DMS153 (cell line): ENCODE data around the gene EYS.

ENCODE experiments used
- DNase-seq: peaks from one replicate; lab custom pipeline; 2025; lab: John Stamatoyannopoulos, UW

EYS gene

DNA sequence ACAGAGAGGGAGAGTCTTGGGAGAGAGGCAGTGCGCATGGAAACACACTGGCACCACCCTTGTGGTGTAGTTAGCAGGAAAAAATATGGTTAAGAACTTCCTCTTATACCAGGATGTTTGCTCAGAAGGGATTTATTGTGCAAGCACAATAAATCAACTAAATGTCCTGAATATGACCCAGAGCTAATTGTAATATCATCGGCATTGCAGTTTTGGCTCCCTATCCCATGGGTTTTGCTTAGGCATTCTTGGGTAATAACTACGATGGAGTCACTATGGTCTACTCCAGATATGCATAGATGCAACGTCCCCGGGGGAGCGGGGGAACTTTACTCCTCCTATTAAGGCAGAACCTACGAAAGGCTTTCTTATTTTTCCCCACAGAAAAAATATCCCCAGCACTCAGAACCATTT is 751.6 kb downstream of the EYS start:
- DNase-seq, result peak; percentile 18

DNA sequence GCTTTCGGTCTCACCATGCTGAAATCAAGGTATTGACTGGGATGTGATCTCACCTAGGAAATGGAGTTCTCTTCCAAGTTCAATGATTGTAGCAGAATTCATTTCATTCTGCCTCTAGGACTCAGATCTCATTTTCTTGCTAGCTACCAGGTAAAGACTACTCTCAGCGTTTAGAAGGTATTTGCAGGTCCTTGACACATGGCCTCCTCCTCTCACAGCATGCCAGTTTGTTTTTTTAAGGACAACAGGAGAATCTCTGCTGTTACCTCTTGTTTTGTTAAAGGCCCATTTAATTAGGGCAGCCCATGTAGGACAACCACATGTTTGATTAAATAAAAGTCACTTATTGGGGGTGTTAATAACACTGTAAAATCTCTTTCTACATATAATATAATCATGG is 757.8 kb downstream of the EYS start:
- DNase-seq, result no peak

DNA sequence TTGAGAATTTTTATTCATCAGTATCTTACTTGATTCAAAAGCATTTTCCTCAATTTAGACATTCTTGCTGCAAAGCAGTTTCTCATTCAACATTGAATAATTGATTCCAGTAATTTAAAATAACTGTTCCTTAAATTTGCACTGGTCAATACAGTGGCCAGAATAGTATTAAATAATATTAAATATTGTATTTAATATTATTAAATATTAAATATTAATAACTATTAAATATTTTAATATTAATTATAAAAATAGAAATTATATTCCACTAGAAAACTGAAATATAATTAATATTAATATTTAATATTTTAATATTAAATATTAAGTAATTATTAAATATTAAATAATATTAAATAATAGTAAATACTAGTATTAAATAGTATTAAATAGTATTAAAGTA is 758.8 kb downstream of the EYS start:
- DNase-seq, result no peak

- no peak for DNase-seq
Observed at GRCh38 chr6:64945450-64945849, 761.6 kb downstream of the EYS start.

DNA sequence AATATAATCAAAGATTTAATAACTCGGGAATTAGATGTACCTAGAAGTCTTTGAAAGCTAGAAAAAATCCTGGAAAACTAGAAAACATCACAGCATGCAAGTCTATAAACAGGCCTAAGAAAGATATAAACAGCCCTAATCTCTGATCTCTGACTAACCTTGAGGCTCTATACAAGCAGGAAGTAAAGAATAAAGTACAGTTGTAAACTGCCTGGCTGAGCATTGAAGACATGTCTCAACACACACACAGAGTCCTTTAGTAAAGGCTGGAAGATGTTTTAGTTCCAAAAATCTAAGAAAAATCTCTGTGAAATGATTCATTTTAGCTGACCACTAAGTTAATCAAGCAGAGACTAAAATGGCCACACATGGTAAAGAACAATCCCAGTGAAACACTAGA is 774.5 kb downstream of the EYS start:
- no peak for DNase-seq

DNA sequence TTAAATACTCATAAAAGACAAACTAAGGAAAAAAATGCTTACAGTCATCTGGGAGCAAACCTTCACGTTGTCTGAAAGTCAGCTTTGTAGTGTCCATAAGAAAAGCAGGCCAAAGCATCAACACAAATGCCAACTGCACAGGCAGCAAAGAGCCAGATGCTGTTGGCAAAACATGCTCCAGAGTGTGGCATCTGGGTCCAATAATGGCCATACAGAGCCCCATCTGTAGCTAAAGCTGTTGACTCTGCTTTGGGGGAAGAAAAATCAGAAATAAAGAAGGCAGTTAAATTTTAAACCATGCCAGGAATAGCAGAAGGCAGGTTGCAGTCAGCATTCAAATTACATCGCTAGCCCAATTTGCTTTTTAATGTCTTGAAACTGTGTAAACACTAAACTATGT is 776.3 kb downstream of the EYS start:
- no peak for DNase-seq

- no peak for DNase-seq
Observed at GRCh38 chr6:64926051-64926450, 781.0 kb downstream of the EYS start.

DNA sequence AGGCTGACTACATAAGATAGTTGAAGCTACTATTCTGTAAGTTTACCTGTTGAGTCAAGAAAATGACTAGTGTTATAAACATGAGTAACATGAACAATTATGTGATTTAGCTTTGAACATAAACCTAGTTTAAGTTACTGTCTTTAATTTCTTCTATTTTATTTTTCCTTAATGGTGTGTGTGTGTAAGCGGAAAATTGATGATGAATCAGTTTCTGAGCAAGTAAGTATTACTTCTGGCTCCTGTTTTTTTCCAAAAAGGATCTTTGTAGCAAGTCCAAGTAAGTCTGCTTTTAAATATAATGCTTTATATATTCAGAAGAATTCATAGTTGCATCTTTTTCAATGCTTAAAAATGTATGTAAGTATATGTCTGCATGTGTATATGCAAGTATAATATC is 786.8 kb downstream of the EYS start:
- DNase-seq, result no peak

DNA sequence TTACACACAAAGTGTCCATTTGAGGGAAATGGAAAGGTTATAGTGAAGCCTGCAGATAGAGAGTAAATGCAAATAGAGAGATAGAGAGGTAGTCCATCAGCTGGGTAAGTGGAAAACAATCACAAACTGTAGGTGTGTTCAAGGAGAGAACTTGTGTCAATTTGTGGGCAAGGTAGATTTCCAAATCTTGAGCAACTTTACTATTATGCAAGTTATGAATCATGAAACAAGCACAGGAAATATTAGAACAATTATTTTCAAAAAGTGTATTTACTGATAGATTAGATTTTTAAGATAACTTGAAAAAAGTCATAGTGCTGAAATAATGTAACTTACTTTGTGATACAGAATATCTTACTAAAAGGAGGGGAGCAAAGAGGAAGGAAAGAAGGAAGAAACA is 792.9 kb downstream of the EYS start:
- DNase-seq, result no peak

GRCh38 chr6:64912966-64913365 is 794.1 kb downstream of the EYS start:
- no peak for DNase-seq

GRCh38 chr6:64908104-64908503 is 798.9 kb downstream of the EYS start:
- DNase-seq, result no peak

- no peak for DNase-seq
Observed at GRCh38 chr6:64904616-64905015, 802.4 kb downstream of the EYS start.

- DNase-seq, result no peak
Observed at GRCh38 chr6:64902596-64902995, 804.4 kb downstream of the EYS start.

- no peak for DNase-seq
Observed at GRCh38 chr6:64896939-64897338, 810.1 kb downstream of the EYS start.

- DNase-seq, result no peak
Observed at GRCh38 chr6:64895945-64896344, 811.1 kb downstream of the EYS start.

DNA sequence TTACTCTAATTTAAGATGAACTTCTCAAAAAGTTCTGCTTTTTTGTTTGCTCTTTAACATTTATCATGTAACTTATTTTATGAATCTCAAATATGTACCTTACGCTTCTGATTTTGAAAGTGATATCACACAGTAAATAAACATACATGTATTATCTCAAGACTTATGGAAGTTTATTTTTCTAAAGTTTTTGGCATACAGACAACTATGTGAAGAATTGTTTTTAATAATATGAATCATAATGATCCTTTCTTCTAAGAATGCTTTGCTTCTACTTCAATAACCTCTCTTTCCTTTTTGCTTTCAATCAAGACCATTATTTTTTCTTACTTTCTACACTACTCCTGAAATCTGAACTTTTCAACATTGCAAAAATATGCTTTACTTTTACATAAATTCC is 816.4 kb downstream of the EYS start:
- DNase-seq, result no peak

- DNase-seq, result no peak
Observed at GRCh38 chr6:64889144-64889543, 817.9 kb downstream of the EYS start.

DNA sequence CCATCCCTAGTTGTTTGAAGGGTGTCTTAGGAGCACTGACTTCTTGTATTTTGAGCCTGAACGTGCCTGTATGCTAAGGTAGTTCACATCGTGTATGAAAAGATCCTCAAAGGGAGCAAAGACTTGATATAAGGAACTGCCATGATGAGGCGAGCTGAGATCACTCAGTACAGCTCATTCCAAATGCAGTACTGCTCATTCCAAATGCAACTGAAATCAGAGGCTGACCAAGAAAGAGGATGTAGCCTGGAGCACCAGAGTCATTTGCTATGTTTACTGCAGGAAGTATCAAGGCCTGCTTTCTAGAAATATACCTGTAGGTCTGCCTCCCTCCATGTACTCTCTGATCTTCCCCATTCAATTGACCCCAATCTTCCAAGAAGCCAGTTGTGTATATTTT is 832.2 kb downstream of the EYS start:
- DNase-seq, result no peak

DNA sequence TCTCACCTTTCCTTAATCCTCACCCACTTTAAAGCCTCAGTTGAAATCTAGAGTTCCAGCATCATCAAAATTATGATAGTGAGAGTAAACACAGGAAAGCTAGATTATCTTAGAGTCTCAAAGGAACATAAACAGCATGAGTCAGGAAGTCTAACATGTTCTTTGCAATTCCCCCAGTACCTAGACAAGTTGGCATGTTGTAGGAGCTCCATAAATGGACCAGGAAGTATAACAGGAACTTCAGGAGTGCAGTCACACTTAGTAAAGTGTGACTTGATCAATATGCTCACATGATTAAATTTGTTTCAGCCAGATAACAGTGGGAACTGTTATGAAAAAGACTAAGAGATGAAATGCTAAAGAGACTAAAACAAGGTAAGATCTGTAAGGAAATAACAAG is 834.4 kb downstream of the EYS start:
- DNase-seq, result no peak

- no peak for DNase-seq
Observed at GRCh38 chr6:64861039-64861651, 845.9 kb downstream of the EYS start.

- no peak for DNase-seq
Observed at GRCh38 chr6:64860203-64860602, 846.8 kb downstream of the EYS start.

DNA sequence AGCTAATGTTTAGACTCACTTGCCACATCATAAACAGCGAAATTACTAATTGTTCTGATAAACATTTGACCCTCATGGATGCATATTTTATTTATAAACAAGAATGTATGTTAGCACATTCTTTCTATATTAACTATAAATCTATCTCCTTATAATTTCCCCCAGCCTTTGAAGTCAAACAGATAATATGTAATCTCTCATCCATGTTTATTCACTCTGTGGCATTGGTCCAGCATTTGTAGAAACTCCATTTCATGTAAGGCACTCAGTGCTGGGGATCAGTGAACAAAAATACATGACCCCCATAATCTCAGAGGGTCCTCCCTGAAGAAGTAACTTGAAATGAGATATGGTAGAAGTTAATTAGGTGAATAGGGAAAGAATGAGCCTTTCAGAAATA is 856.9 kb downstream of the EYS start:
- DNase-seq, result no peak

GRCh38 chr6:64848467-64848866 is 858.6 kb downstream of the EYS start:
- no peak for DNase-seq

DNA sequence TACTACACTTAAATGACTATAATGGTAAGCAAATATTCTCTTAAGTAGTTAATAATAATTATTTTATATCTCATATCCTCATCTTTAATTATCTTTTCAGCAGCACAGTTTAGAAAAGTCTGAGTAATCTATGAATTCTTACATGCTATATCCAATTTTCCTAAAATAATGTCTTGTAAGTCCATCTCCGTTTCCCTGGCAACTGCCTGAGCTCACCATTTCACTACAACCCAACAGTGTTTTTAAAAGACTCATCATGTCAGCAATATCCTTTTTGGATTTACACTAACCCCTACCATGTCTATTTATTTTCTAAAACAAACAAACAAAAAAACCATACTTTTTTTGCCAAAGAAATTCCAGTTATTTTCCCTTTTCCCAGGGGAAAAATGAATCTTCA is 859.6 kb downstream of the EYS start:
- DNase-seq, result no peak

GRCh38 chr6:64838726-64839125 is 868.3 kb downstream of the EYS start:
- no peak for DNase-seq
